Hepatic stellate cell (primary cell): ENCODE measurements around the gene SLC39A5.
"Not testable (repeated sequence)": the region's sequence is repeated elsewhere in the genome, so short reads cannot be mapped to it uniquely, and the experiment has no call there.

Experiments
- DNase-seq: peaks from one replicate; pipeline ENCODE4 v3.0.0; 2011; ENCODE audit warnings: low spot score

The SLC39A5 gene

GRCh38 chr12:56247923-56248322 lies 18.1 kb downstream of the SLC39A5 start:
- no peak for DNase-seq

DNA sequence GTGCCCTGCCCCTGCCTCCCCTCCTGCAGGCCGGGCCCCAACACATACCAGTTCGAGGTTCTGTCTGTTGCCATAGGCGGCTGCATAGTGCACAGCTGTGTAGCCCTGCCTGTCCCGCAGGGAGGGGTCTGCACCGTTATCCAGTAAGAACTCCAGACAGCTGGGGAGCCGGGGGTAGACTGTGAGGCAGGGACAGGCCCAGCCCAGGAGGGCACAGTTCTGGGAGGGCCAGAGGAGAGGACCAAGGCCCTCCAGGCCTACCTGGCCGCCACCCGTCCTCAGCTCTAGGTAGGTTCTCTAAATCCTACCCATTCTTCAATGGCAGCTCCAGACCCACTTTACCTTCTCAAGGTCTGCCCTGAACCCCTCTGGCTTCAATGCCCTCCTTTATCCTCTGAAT lies 18.9 kb downstream of the SLC39A5 start:
- no peak for DNase-seq

DNA sequence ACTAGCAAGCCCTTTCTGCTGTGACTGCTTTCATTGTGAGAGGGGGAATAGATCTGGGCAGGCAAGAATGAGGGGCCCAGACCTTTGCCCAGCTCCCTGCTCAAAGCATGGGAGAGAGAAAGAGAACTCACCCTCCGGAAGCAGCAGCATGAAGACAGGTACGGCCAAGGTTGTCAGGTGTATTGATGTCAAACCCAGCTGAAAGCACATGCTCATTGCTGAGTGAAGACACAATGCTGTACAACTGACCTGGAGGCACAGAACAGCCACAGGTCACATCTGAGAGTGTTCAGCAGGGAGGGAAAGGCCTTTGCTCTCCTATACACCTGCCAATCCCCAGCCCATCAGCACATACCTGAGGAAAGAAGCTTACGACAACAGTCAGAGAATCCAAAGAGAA lies 22.8 kb downstream of the SLC39A5 start:
- DNase-seq = no peak

DNA sequence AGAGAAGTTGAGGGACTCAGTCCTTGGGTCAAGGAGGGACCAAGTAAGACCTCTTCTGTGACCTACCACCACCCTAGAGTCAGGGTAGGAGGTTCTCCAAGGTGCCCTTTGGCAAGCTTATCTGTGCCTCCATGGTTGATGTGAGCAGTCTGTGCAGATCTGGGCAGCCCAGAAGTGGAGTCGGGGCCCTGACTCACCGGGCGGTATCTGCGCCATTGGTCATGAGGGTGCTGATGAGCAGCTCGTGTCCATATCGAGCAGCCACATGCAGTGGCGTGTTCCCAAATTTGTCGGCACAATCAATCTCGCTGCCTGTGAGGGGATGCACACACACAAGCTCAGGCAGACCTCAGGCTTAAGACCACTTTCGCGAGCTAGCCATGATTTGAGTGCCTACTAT lies 23.2 kb downstream of the SLC39A5 start:
- no peak for DNase-seq

DNA sequence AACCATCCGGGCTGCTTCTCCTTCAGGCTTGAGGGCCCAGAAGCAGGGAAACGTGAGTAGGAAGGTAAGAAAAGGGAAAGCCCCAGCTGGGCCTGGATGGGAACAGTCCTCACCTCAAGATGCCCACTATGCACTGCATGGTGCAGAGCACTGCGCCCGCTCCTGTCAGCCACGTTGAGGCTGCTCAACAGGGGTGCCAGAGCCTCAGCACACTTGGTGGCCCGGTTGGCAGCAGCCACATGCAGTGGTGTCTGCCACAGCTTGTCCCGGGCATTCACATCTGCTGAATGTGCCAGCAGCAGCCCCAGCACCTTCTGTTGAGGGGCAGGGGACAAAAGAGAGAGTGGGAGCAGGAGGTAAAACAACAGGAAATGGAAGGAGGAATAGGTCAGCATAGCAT lies 25.8 kb downstream of the SLC39A5 start:
- no peak for DNase-seq

DNA sequence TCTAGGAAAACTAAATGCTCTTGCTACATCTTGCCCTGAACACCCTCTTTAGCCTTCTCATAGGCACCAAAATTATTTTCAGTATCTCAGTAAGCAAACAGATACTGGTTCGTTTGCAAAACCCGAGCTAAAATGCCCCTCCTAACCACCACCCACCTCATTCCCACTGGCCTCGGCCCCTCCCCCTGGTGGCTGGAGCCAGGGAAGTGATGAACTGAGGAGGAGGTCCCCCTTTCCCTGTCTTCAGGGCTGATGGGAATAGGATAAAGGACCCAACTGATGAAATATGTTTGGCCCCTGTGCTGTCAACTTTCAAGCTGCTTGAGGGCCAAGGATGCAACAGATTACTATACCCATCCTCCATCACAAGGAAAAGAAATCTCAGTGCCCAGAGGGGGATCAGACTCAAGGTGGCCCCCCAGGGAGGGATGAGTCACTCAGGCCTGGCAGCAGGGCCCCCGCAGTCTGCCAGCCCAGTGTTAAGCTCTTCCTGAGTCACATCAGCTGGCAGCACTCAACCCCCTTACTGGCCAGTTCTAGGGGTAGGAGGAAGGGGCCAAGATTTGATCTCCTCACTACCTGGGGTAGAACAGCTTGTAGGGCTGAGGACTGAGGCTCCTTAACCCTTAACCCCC lies 26.6 kb downstream of the SLC39A5 start:
- DNase-seq = peak; percentile 41

- no peak for DNase-seq
Observed at GRCh38 chr12:56257071-56257470, 27.2 kb downstream of the SLC39A5 start.

DNA sequence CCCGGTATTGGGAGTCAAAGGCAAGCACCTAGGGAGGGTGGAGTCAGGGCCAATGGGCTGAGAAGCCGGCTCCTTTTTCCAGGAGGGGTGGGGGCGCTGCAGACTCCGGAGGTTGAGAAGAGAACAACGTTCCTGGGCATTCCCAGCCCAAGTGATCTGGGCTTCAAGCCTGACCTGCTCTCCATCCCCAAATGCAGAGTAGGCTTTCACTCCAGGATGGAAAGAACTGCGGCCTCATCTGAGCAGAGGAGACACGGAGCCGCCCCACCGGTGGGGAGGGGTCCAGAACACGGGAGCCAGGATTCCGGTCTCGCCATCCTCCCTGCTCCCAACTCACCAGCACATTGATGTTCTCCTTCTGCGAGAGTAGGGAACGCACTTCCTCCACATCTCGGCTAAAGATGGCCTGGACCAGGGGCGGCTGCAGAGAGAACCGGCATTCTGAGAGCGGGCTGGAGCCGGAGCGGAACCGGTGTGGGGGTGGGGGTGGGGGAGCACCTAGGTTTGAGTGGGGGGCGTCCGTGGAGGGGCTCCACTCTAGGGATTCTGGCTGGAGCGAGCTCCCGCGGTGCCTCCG lies 27.7 kb downstream of the SLC39A5 start:
- peak; percentile 63 for DNase-seq

GRCh38 chr12:56258068-56258819 lies 28.4 kb downstream of the SLC39A5 start, which contains the start of gene ANKRD52:
ANKRD52 (minus strand) TSS chr12:56258384; CDS start chr12:56258269, 115 bp downstream.
- peak; percentile 92 for DNase-seq

DNA sequence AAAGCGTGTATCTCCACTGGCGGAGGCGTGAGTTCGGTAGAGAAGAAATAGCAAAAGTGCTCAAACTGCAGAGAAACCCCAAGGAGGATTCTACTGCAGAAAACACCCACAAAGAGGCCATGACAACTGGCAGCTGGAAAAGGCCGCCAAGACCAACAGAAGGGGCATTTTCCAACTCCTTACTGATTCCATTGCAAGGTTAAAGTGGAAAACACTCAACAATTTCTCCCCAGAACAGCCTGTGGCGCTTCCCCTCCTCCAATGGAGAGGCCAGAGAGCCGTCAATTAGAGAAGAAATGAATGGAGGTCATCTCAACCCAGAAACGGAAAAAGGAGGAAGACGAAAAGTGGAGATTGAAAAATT lies 29.0 kb downstream of the SLC39A5 start:
- no peak for DNase-seq

GRCh38 chr12:56260380-56260779 lies 30.5 kb downstream of the SLC39A5 start:
- DNase-seq = no peak

- no peak for DNase-seq
Observed at GRCh38 chr12:56260921-56261320, 31.1 kb downstream of the SLC39A5 start.

GRCh38 chr12:56261503-56262232 lies 31.8 kb downstream of the SLC39A5 start:
- peak; percentile 72 for DNase-seq

DNA sequence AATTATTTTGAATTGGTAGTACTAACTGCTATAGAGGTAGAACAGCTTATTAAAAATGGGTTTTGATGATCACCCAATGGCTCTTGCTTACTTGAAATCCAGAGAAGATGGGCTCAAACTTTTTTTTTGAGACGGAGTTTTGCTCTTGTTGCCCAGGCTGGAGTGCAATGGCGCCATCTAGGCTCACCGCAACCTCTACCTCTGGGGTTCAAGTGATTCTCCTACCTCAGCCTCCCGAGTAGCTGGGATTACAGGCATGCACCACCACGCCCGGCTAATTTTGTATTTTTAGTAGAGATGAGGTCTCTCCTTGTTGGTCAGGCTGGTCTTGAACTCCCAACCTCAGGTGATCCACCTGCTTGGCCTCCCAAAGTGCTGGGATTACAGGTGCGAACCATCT lies 33.1 kb downstream of the SLC39A5 start:
- DNase-seq = not testable (repeated sequence)

DNA sequence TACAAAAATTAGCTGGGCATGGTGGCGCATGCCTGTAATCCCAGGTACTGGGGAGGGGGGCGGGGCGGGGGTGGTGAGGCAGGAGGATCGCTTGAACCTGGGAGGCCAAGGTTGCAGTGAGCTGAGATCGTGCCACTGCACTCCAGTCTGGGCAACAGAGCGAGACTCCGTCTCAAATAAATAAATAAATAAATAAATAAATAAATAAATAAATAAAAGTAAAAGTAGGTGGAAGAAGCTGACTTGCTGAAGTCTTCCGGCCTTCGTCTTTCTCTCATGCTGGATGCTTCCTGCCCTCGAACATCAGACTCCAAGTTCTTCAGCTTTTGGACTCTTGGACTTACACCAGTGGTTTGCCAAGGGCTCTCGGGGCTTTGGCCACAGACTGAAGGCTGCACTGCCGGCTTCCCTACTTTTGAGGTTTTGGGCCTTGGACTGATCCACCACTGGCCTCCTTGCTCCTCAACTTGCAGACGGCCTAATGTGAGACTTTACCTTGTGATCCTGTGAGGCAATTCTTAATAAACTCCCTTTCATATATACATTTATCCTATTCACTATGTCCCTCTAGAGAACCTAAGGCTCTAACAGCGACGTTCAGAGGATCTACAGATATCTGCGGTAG lies 36.3 kb downstream of the SLC39A5 start:
- not testable (repeated sequence) for DNase-seq

DNA sequence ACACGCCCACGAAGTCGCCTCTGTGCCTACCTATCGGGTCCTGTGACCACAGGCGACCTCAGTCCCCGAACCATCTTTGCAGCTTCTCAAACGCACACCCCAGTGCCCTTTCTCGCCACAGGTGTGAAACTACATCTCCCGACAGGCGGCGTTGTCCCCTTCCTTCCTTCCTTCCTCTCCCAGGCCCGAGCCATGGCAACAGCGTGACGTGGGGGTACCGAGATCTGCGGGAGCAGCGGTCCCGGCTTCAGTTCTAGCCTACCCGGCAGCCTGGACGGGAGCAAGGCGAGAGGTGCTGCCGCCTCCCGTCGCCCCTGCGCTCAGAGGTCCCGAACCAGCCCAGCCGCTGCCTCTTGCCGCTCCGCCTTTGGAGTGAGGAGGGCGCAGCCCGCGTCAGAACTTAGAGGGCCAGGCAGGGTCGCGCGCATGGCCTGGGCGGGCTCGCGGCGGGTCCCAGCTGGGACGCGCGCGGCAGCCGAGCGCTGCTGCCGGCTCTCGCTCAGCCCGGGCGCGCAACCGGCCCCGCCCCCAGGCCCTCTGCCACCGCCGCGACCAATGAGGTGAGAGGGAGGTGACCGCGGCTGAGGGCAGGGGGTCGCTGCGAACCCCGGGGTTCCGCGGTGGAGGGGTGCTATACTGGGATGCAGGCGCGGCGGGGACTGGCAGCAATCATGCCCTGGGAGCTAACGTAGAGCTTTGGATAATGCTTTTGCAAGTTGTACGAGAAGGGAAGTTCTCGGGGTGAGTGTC lies 37.0 kb downstream of the SLC39A5 start, which contains the start of gene COQ10A:
Gene COQ10A (plus strand): TSS at position 250 of the 750 bp plus-strand sequence. CDS start 177 bp downstream, at position 427.
- DNase-seq = peak; percentile 95

DNA sequence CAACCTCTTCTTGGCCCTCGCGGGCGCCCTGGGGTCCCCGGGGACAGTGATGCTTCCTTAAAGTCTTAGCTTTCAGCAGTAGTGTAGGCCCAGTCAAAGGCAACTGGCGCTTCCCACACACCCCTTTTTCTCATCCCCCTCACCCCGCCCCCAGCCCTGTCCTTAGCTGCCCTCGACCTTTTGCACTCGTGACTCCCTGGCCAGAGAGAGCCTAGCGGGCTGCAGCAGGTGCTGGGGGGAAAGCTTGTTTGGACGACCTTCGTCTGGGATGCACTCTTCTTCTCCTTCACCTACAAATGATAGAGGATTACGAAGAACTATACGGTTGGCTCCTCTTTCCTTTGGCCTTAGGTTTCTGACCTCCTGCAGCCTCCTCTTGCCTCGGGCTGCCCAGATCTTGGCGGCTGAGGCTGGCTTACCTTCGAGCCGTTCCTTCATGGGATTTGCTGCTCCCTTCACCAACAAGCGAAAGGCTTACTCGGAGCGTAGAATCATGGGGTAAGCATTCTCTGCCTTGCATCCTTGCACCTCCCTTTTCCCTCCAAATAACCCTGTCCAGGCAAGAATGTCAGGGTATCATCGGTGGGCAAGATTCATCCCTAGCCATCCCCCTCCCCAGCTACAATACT lies 37.7 kb downstream of the SLC39A5 start:
- no peak for DNase-seq

DNA sequence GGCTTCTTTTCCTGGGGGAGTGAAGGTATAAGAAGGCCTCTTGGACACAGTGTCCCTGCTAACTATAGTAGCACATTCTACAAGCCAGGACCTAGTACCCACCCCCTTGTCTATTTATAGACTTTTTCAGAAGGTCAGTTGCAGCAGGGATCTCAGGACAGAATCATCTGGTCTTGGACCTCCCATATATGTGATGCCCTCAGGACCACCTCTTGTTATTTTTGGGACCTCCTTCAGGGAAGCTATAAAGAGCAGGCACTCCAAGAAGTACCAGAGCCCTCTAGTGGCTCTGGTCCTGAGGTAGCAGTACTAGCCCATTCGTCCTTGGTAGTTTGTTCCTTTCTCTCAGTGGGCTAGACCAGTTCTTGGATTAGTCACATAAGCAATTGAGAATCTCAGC lies 41.2 kb downstream of the SLC39A5 start:
- DNase-seq = peak; percentile 60

GRCh38 chr12:56272468-56272867 lies 42.6 kb downstream of the SLC39A5 start:
- not testable (repeated sequence) for DNase-seq

DNA sequence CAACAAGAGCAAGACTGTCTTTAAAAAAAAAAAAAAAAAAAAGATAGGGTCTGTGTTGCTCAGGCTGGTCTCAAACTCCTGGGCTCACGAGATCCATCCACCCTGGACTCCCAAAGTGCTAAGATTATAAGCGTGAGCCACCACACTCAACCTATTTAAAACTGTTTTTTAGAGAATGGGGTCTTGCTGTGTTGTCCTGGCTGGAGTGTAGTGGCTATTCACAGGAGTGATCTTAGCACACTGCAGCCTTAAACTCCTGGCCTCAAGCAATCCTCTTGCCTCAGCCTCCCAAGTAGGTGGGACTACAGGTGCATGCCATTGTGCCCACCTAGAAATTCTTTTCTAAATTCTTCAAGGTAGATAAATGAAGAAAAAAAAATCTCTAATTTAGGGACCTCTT lies 44.4 kb downstream of the SLC39A5 start:
- DNase-seq = no peak

GRCh38 chr12:56278905-56279304 lies 49.1 kb downstream of the SLC39A5 start:
- DNase-seq = no peak
